ENCODE measurements around the gene FAM120B. TPM values are rescaled to one million over a fixed set of nuclear protein-coding genes. Genes with fewer than 3 reads are reported as not detected.

The FAM120B gene
- total and polyA plus RNA-seq, 3 experiments from 2014 or later = 19.1 to 29.8 (median 20.9) TPM

DNA sequence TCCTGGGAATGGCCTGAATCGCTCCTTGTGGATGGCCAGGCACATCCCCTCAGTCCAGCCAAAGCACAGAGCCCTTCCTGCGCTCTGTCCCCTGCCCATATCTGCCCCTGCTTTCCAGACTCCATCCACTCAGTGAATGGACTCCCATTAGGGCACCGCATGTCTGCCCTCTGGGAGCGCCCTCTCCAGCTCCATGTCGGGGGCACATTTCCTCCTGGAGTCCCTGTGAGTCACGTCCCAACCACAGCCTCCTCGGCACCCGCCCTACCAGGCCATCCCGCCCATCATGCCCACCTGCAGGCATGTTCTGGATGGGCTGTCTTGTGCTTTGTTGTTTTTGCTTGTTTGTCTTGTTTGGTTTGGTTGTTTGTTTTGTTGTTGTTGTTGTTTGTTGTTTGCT is 149.8 kb downstream of the FAM120B start:
- H3K4me1 ChIP-seq (ENCODE audit: insufficient read depth, low read length) = peaks cover 7% of the 10 kb centered on the region
- H3K9me3 ChIP-seq (ENCODE audit: low read length) = no peaks in the 10 kb centered on the region
- no peaks in the 10 kb centered on the region for H3K27me3 ChIP-seq (ENCODE audit: insufficient read depth, low read length, poor library complexity, severe bottlenecking)
- H3K4me3 Mint-ChIP-seq = no peak overlapping the region
- H3K27ac ChIP-seq (ENCODE audit: low read depth, low read length) = no peak overlapping the region
- peaks cover 11 to 19% (median 17%) of the 10 kb centered on the region in 3 donors for H3K4me1 Mint-ChIP-seq
- H3K27me3 Mint-ChIP-seq = peaks cover 5 to 10% of the 10 kb centered on the region in 2 donors
- no peaks in the 10 kb centered on the region for H3K36me3 ChIP-seq (ENCODE audit: insufficient read depth, low read length)
- no peaks in the 10 kb centered on the region for H3K9me3 Mint-ChIP-seq
- no peaks in the 10 kb centered on the region for H3K36me3 Mint-ChIP-seq
- ChIA-PET POLR2A (no interaction called here), CTCF (no interaction called here)
- no peak for DNase-seq
- no peak overlapping the region for H3K27ac Mint-ChIP-seq
- no peak overlapping the region for H3K4me3 ChIP-seq (ENCODE audit: low read length)

Other genes with a start within 250 kb of the FAM120B start
- gene DLL1, start 15.7 kb upstream of the FAM120B start, total RNA-seq = under 1 TPM; 0.79 to 0.86 TPM
- gene DLL1, start 15.7 kb upstream of the FAM120B start, polyA plus RNA-seq = 0.49 TPM
- gene PSMB1, start 246.5 kb downstream of the FAM120B start, total RNA-seq = 100 to 1,000 TPM; 296 to 298 TPM
- gene PSMB1, start 246.5 kb downstream of the FAM120B start, polyA plus RNA-seq = 478 TPM
- 10 to 100 TPM; 26.0 to 28.2 TPM for gene TBP, start 247.6 kb downstream of the FAM120B start, total RNA-seq
- gene TBP, start 247.6 kb downstream of the FAM120B start, polyA plus RNA-seq = 23.0 TPM